ENCODE data around the gene CIRBP.

Gene CIRBP

GRCh38 chr19:1296078-1296477 lies 26.9 kb downstream of the CIRBP start:
- peaks cover 32% of the 10 kb centered on the region for H3K36me3 ChIP-seq (ENCODE audit: insufficient read depth, insufficient read length, low read length)
- H3K9ac ChIP-seq (ENCODE audit: insufficient read length, low read depth) = no peak overlapping the region
- no peak overlapping the region for H3K4me3 ChIP-seq (ENCODE audit: insufficient read length, low read depth)
- H3K4me1 ChIP-seq (ENCODE audit: insufficient read depth, insufficient read length) = peaks cover 13% of the 10 kb centered on the region
- DNase-seq (ENCODE audit: low read depth, low spot score) = no peak
- TF ChIP-seq SUZ12 (IDR thresholded peaks at IDR 0.05; ENCODE audit: extremely low read depth, insufficient read depth, insufficient read length) (no peak), YY1 (IDR thresholded peaks at IDR 0.05; ENCODE audit: insufficient read depth, insufficient read length) (no peak), ZNF274 (IDR thresholded peaks at IDR 0.05; ENCODE audit: low read depth, low read length) (no peak)
- H3K27me3 ChIP-seq (ENCODE audit: insufficient read depth, insufficient read length) = no peaks in the 10 kb centered on the region
- H3K9me3 ChIP-seq (ENCODE audit: insufficient read depth, low read length) = no peaks in the 10 kb centered on the region

- Histone ChIP-seq H3K27me3 (ENCODE audit: insufficient read depth, insufficient read length) (no peaks in the 10 kb centered on the region), H3K4me1 (ENCODE audit: insufficient read depth, insufficient read length) (peaks cover 7% of the 10 kb centered on the region), H3K9ac (ENCODE audit: insufficient read length, low read depth) (no peak overlapping the region), H3K4me3 (ENCODE audit: insufficient read length, low read depth) (no peak overlapping the region), H3K36me3 (ENCODE audit: insufficient read depth, insufficient read length, low read length) (peaks cover 32% of the 10 kb centered on the region), H3K9me3 (ENCODE audit: insufficient read depth, low read length) (no peaks in the 10 kb centered on the region)
- TF ChIP-seq SUZ12 (IDR thresholded peaks at IDR 0.05; ENCODE audit: extremely low read depth, insufficient read depth, insufficient read length) = no peak
- TF ChIP-seq YY1 (IDR thresholded peaks at IDR 0.05; ENCODE audit: insufficient read depth, insufficient read length) = no peak
- TF ChIP-seq ZNF274 (IDR thresholded peaks at IDR 0.05; ENCODE audit: low read depth, low read length) = no peak
- no peak for DNase-seq (ENCODE audit: low read depth, low spot score)
These were observed 27.6 kb downstream of the CIRBP start for GRCh38 chr19:1296575-1297271.

DNA sequence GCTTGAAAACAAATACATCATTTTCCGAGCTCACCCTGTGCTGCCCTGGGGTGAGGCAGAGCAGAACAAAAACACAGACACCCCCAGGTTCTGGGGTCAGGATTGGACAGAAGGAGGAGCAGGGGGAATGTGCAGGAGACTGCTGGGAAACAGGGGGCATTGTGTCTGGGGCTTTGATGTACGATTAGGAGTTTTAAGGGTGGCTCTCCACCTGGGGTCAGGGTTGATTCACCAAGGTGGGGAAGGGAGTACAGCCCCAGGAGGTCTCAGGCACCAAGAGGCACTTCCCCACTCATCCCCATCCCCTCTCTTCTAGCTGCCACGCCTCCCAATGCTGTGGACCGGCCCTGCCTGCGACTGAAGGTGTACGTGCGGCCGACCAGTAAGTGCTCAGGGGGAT lies 29.1 kb downstream of the CIRBP start:
- H3K4me1 ChIP-seq (ENCODE audit: insufficient read depth, insufficient read length) = peaks cover 4% of the 10 kb centered on the region
- TF ChIP-seq ZNF274 (IDR thresholded peaks at IDR 0.05; ENCODE audit: low read depth, low read length) = no peak
- no peak for TF ChIP-seq YY1 (IDR thresholded peaks at IDR 0.05; ENCODE audit: insufficient read depth, insufficient read length)
- no peak for TF ChIP-seq SUZ12 (IDR thresholded peaks at IDR 0.05; ENCODE audit: extremely low read depth, insufficient read depth, insufficient read length)
- H3K9me3 ChIP-seq (ENCODE audit: insufficient read depth, low read length) = no peaks in the 10 kb centered on the region
- H3K36me3 ChIP-seq (ENCODE audit: insufficient read depth, insufficient read length, low read length) = peaks cover 27% of the 10 kb centered on the region
- no peak overlapping the region for H3K4me3 ChIP-seq (ENCODE audit: insufficient read length, low read depth)
- H3K27me3 ChIP-seq (ENCODE audit: insufficient read depth, insufficient read length) = no peaks in the 10 kb centered on the region
- no peak for DNase-seq (ENCODE audit: low read depth, low spot score)
- H3K9ac ChIP-seq (ENCODE audit: insufficient read length, low read depth) = no peak overlapping the region

- H3K27me3 ChIP-seq (ENCODE audit: insufficient read depth, insufficient read length) = no peaks in the 10 kb centered on the region
- no peak overlapping the region for H3K9ac ChIP-seq (ENCODE audit: insufficient read length, low read depth)
- no peak overlapping the region for H3K4me3 ChIP-seq (ENCODE audit: insufficient read length, low read depth)
- no peak for DNase-seq (ENCODE audit: low read depth, low spot score)
- TF ChIP-seq SUZ12 (IDR thresholded peaks at IDR 0.05; ENCODE audit: extremely low read depth, insufficient read depth, insufficient read length) = no peak
- TF ChIP-seq YY1 (IDR thresholded peaks at IDR 0.05; ENCODE audit: insufficient read depth, insufficient read length) = no peak
- TF ChIP-seq ZNF274 (IDR thresholded peaks at IDR 0.05; ENCODE audit: low read depth, low read length) = no peak
- peaks cover 25% of the 10 kb centered on the region for H3K36me3 ChIP-seq (ENCODE audit: insufficient read depth, insufficient read length, low read length)
- no peaks in the 10 kb centered on the region for H3K9me3 ChIP-seq (ENCODE audit: insufficient read depth, low read length)
- peaks cover 7% of the 10 kb centered on the region for H3K4me1 ChIP-seq (ENCODE audit: insufficient read depth, insufficient read length)
These were observed 30.7 kb downstream of the CIRBP start for GRCh38 chr19:1299801-1300200.

- Histone ChIP-seq H3K27me3 (ENCODE audit: insufficient read depth, insufficient read length) (no peaks in the 10 kb centered on the region), H3K9me3 (ENCODE audit: insufficient read depth, low read length) (no peaks in the 10 kb centered on the region), H3K4me1 (ENCODE audit: insufficient read depth, insufficient read length) (peaks cover 7% of the 10 kb centered on the region), H3K36me3 (ENCODE audit: insufficient read depth, insufficient read length, low read length) (peaks cover 24% of the 10 kb centered on the region), H3K9ac (ENCODE audit: insufficient read length, low read depth) (no peak overlapping the region), H3K4me3 (ENCODE audit: insufficient read length, low read depth) (no peak overlapping the region)
- TF ChIP-seq ZNF274 (IDR thresholded peaks at IDR 0.05; ENCODE audit: low read depth, low read length) = no peak
- TF ChIP-seq YY1 (IDR thresholded peaks at IDR 0.05; ENCODE audit: insufficient read depth, insufficient read length) = no peak
- no peak for TF ChIP-seq SUZ12 (IDR thresholded peaks at IDR 0.05; ENCODE audit: extremely low read depth, insufficient read depth, insufficient read length)
- no peak for DNase-seq (ENCODE audit: low read depth, low spot score)
These were observed 31.8 kb downstream of the CIRBP start for GRCh38 chr19:1300744-1301490.

DNA sequence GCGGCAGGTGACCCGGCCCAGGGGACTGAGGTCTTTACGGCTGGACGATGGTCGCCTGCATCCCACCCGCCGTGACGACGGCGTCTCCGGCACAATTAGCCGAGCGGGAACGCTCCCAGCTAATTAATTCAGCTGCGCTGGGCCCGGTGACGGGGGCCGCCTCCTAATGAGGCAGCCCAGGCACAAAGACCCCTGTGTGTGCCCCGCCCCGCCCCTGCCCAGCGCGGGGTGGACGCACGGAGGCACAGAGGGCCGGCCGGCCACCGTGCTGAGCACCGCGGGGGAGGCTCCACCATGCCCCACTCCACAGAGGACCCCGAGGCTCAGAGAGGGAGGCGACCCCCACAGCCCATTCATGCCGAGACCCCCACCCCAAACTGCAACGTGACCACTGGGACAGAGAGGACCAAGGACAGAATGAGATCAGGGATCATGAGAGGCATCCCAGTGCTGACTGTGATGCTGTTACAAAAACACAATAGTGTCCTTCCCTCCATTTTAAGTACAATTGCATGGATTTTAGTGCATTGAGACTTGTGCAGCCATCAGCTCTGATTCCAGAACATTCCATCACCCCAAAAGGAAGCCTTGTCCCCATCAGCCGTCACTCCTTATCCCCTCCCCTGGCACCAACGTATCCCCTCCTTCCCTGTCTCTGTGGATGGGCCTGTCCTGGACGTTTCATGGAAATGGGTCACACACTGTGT lies 33.6 kb downstream of the CIRBP start:
- no peak for DNase-seq (ENCODE audit: low read depth, low spot score)
- peaks cover 7% of the 10 kb centered on the region for H3K4me1 ChIP-seq (ENCODE audit: insufficient read depth, insufficient read length)
- no peaks in the 10 kb centered on the region for H3K9me3 ChIP-seq (ENCODE audit: insufficient read depth, low read length)
- no peak overlapping the region for H3K4me3 ChIP-seq (ENCODE audit: insufficient read length, low read depth)
- H3K36me3 ChIP-seq (ENCODE audit: insufficient read depth, insufficient read length, low read length) = peaks cover 14% of the 10 kb centered on the region
- no peaks in the 10 kb centered on the region for H3K27me3 ChIP-seq (ENCODE audit: insufficient read depth, insufficient read length)
- TF ChIP-seq SUZ12 (IDR thresholded peaks at IDR 0.05; ENCODE audit: extremely low read depth, insufficient read depth, insufficient read length) (no peak), YY1 (IDR thresholded peaks at IDR 0.05; ENCODE audit: insufficient read depth, insufficient read length) (no peak), ZNF274 (IDR thresholded peaks at IDR 0.05; ENCODE audit: low read depth, low read length) (no peak)
- H3K9ac ChIP-seq (ENCODE audit: insufficient read length, low read depth) = no peak overlapping the region
